Liver (tissue), 9 donors: ENCODE measurements around the gene DIP2C. TPM values are rescaled to one million over a fixed set of nuclear protein-coding genes. Genes with fewer than 3 reads are reported as not detected.

Experiments used
- DNase-seq: peaks from one replicate; pipeline ENCODE4 v3.0.0-alpha.2; 2017; ENCODE audit warnings: low spot score
- H3K27ac ChIP-seq, 2 donors: one replicate each; pipeline ENCODE4 v1.7.0; 2013; ENCODE audit warnings: inconsistent platforms in 2 of 2, low read length in 2 of 2, control low read depth in 1 of 2, low read depth in 1 of 2, mild to moderate bottlenecking in 1 of 2
- H3K27me3 ChIP-seq, 4 donors: one replicate each; pipeline versions ENCODE4 v1.6.1 to v1.7.0; 2013; ENCODE audit warnings: low read length in 3 of 4, inconsistent platforms in 1 of 4, mild to moderate bottlenecking in 1 of 4, moderate library complexity in 1 of 4; ENCODE audit not compliant: control insufficient read depth in 4 of 4, insufficient read depth in 4 of 4
- H3K36me3 ChIP-seq, 4 donors: one replicate each; pipeline versions ENCODE4 v1.6.1 to v1.7.0; 2013; ENCODE audit warnings: low read length in 3 of 4, mild to moderate bottlenecking in 3 of 4, low read depth in 1 of 4, moderate library complexity in 1 of 4; ENCODE audit not compliant: control insufficient read depth in 4 of 4, insufficient read depth in 3 of 4
- H3K4me1 ChIP-seq, 4 donors: one replicate each; pipeline versions ENCODE4 v1.6.1 to v1.7.0; 2013; ENCODE audit warnings: low read length in 3 of 4, mild to moderate bottlenecking in 3 of 4, moderate library complexity in 1 of 4; ENCODE audit not compliant: control insufficient read depth in 4 of 4, insufficient read depth in 4 of 4
- H3K4me3 ChIP-seq, 3 donors: one replicate each; pipeline versions ENCODE4 v1.6.1 to v1.7.0; 2013; ENCODE audit warnings: low read length in 3 of 3, control low read depth in 1 of 3, low read depth in 1 of 3, mild to moderate bottlenecking in 1 of 3
- H3K9ac ChIP-seq, 2 donors: one replicate each; pipeline ENCODE4 v1.7.0; 2013; ENCODE audit warnings: low read length in 2 of 2, mild to moderate bottlenecking in 2 of 2, moderate library complexity in 2 of 2, control low read depth in 1 of 2, low read depth in 1 of 2
- H3K9me3 ChIP-seq, 4 donors: one replicate each; pipeline versions ENCODE4 v1.6.1 to v1.7.0; 2013; ENCODE audit warnings: low read length in 3 of 4; ENCODE audit not compliant: control insufficient read depth in 4 of 4
- EGR1 ChIP-seq, 2 donors: IDR thresholded peaks; 2 replicates each; pipeline ENCODE4 v1.6.1; 2016 to 2018; ENCODE audit warnings: antibody characterized with exemption in 2 of 2, low read depth in 2 of 2
- FOXA1 ChIP-seq: IDR thresholded peaks from 2 replicates; pipeline ENCODE4 v1.6.1; 2016; ENCODE audit warnings: antibody characterized with exemption
- FOXA2 ChIP-seq: IDR thresholded peaks from 2 replicates; pipeline ENCODE4 v1.6.1; 2016; ENCODE audit warnings: antibody characterized with exemption
- GABPA ChIP-seq, 2 donors: IDR thresholded peaks in 1 of 2; conservative IDR thresholded peaks in 1 of 2; 2 replicates each; pipeline ENCODE4 v1.6.1; 2016; ENCODE audit warnings: antibody characterized with exemption in 2 of 2, mild to moderate bottlenecking in 1 of 2, moderate library complexity in 1 of 2
- HNF4A ChIP-seq, 2 donors: conservative IDR thresholded peaks; 2 replicates each; pipeline ENCODE4 v1.6.1; 2016; ENCODE audit warnings: antibody characterized with exemption in 2 of 2, mild to moderate bottlenecking in 2 of 2
- HNF4G ChIP-seq: IDR thresholded peaks from 2 replicates; pipeline ENCODE4 v1.6.1; 2016; ENCODE audit warnings: antibody characterized with exemption
- JUND ChIP-seq, 2 donors: IDR thresholded peaks; 2 replicates each; pipeline ENCODE4 v1.6.1; 2016; ENCODE audit warnings: antibody characterized with exemption in 2 of 2
- NR2F2 ChIP-seq: IDR thresholded peaks from 2 replicates; pipeline ENCODE4 v1.6.1; 2016; ENCODE audit warnings: antibody characterized with exemption
- RAD21 ChIP-seq, 2 donors: IDR thresholded peaks; 2 replicates each; pipeline ENCODE4 v1.6.1; 2016; ENCODE audit warnings: antibody characterized with exemption in 2 of 2, mild to moderate bottlenecking in 2 of 2
- RXRA ChIP-seq, 2 donors: IDR thresholded peaks; 2 replicates each; pipeline ENCODE4 v1.6.1; 2017 to 2018; ENCODE audit warnings: antibody characterized with exemption in 2 of 2, mild to moderate bottlenecking in 1 of 2
- SP1 ChIP-seq: IDR thresholded peaks from 2 replicates; pipeline ENCODE4 v1.6.1; 2018; ENCODE audit warnings: antibody characterized with exemption, mild to moderate bottlenecking
- TAF1 ChIP-seq: conservative IDR thresholded peaks from 2 replicates; pipeline ENCODE4 v1.6.1; 2016; ENCODE audit warnings: antibody characterized with exemption, mild to moderate bottlenecking
- YY1 ChIP-seq: IDR thresholded peaks from 2 replicates; pipeline ENCODE4 v1.6.1; 2016; ENCODE audit warnings: antibody characterized with exemption, mild to moderate bottlenecking
- WGBS: extraction: QIAGEN DNeasy Blood & Tissue Kit; methylation state at CpG from one replicate; pipeline ENCODE4 v1.1.7; 2013; 5-methylcytosine and 5-hydroxymethylcytosine counted together
- polyA plus RNA-seq, 2 donors: library from polyadenylated mRNA; stranded (reverse) in 1 of 2; unstranded in 1 of 2; fragments of 200-250 nt in 1 of 2; fragments of >200 nt in 1 of 2; fragmentation: Nextera tagmentation in 1 of 2; extraction: Ambion mirVana in 1 of 2; gene quantifications; one replicate each; pipeline versions ENCODE4 v1.2.1 to v1.2.3, GENCODE V29; 2013 to 2015
- total RNA-seq, 2 donors: library from RNA; depleted of rRNA; stranded (reverse); fragments of >200 nt; gene quantifications; one replicate each; pipeline ENCODE4 v1.2.3, GENCODE V29; 2014
- TF ChIP-seq, protein P1 (sequence below): IDR thresholded peaks from 2 replicates; pipeline ENCODE4 v1.6.1; 2016; ENCODE audit warnings: antibody characterized with exemption
- TF ChIP-seq, protein P2 (sequence below): IDR thresholded peaks from 2 replicates; pipeline ENCODE4 v1.6.1; 2016; ENCODE audit warnings: antibody characterized with exemption
- TF ChIP-seq, protein P3 (sequence below): IDR thresholded peaks from 2 replicates; pipeline ENCODE4 v1.6.1; 2016; ENCODE audit warnings: antibody characterized with exemption
- TF ChIP-seq, protein P4 (sequence below): fragments of 150-350 bp; IDR thresholded peaks from 2 replicates; pipeline ENCODE4 v1.5.1; 2017; ENCODE audit warnings: improper control_type of control experiment, low read depth, low read length; ENCODE audit not compliant: missing input control
- TF ChIP-seq, protein P5 (sequence below): IDR thresholded peaks from 2 replicates; pipeline ENCODE4 v1.6.1; 2016; ENCODE audit warnings: antibody characterized with exemption, mild to moderate bottlenecking
- donor health status: healthy.
- donor health status: healthy.
- donor health status: healthy.
- donor health status: healthy.
- donor health status: healthy.

DIP2C gene
- total and polyA plus RNA-seq, 4 donors = 4.2 to 12.2 (median 5.7) TPM

DNA sequence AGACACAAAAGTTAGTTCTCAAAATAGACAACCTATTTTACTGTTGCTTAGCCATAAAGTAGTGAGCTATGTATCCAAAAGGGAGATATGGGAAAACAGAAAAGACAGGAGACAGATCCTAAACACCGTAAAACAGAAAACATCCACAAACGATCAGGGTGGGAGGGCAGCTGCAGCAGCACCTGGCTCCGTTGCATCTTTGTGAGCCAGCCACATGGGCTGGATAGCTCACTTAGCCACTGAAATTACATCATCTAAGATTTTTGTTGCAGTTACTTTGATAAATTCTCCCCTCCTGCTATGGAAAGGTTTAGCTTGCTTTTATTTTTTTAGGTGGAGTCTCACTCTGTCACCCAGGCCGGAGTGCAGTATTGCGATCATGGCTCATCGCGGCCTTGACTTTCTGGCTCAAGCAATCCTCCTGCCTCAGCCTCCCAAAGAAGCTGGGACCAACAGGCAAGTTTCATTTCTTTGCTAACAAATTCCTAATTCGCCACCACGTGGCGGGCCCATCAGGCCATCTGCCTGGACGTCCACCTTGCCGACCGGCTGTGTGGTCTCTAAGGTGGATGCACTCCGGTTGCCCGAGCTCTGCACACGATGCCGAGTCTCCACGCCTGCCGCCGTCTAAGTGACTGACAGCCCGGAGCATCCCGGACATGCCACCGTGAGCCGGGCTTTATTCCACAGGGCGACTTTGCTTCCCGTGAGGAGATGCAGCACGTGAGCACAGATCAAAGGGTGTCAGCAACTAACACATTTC, 159.8 kb downstream of the DIP2C start:
- Histone ChIP-seq H3K9ac (no peak overlapping the region), H3K27ac (no peak overlapping the region), H3K36me3 (no peaks in the 10 kb centered on the region), H3K27me3 (no peaks in the 10 kb centered on the region), H3K9me3 (no peaks in the 10 kb centered on the region), H3K4me3 (no peak overlapping the region), H3K4me1 (no peaks in the 10 kb centered on the region)
- no peak for DNase-seq
- 97% methylated on average over 27 of the region's 27 CpGs for WGBS
- TF ChIP-seq HNF4G (no peak), GABPA (IDR thresholded peaks at IDR 0.05 in 1 of 2, conservative IDR thresholded peaks at IDR 0.05 in 1 of 2) (no peak), FOXA2 (no peak), YY1 (no peak), HNF4A (conservative IDR thresholded peaks at IDR 0.05) (no peak), RAD21 (IDR thresholded peaks at IDR 0.05) (no peak)
- TF ChIP-seq, protein P1, sequence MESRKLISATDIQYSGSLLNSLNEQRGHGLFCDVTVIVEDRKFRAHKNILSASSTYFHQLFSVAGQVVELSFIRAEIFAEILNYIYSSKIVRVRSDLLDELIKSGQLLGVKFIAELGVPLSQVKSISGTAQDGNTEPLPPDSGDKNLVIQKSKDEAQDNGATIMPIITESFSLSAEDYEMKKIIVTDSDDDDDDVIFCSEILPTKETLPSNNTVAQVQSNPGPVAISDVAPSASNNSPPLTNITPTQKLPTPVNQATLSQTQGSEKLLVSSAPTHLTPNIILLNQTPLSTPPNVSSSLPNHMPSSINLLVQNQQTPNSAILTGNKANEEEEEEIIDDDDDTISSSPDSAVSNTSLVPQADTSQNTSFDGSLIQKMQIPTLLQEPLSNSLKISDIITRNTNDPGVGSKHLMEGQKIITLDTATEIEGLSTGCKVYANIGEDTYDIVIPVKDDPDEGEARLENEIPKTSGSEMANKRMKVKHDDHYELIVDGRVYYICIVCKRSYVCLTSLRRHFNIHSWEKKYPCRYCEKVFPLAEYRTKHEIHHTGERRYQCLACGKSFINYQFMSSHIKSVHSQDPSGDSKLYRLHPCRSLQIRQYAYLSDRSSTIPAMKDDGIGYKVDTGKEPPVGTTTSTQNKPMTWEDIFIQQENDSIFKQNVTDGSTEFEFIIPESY = no peak

DNA sequence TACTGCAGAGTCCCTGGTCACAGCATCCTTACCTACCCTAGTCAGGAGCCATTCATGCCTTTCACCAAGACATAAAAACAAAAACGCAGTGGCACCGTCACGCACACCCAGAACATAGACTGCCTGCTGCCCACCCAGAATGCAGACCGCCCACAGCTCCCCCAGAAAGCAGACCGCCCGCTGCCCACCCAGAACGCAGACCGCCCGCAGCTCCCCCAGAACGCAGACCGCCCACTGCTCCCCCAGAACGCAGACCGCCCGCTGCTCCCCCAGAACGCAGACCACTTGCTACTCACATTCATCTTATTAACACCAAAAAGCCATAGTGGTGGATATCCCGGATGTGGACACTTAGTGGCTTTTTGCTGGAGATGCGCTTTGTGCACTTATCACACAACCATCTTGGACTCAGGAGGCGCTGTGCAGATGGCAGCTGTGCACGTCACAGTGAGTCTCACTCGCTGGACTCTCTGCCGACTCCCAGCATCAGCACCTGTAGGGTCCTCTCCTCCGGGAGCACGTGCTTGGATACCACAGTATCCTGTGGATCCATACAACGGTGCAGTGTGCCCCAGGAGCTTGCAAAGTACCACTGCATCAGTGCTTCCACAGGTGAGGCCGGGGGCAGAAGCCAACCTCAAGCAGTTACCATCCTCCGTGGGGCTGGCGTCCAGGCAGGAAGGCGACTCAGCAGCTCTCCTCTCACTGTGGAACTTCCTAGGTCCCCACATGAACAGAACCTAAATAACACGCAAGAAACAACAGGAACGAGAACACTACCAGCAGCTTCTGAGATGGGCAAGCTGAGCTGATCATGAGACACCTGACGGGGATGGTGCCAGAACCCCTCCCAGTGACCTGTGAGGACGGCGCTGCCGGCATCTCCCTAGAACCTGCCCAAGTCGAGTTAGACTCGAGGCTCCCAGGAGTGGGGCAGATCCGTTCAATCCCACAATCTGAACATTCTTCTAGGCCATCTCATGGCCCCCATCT, 161.0 kb downstream of the DIP2C start:
- Histone ChIP-seq H3K4me3 (no peak overlapping the region), H3K27ac (no peak overlapping the region), H3K4me1 (no peaks in the 10 kb centered on the region), H3K9ac (no peak overlapping the region), H3K27me3 (no peaks in the 10 kb centered on the region), H3K9me3 (no peaks in the 10 kb centered on the region), H3K36me3 (no peaks in the 10 kb centered on the region)
- DNase-seq = no peak
- WGBS = 95% methylated on average over 37 of the region's 37 CpGs
- TF ChIP-seq GABPA (IDR thresholded peaks at IDR 0.05 in 1 of 2, conservative IDR thresholded peaks at IDR 0.05 in 1 of 2) (no peak), JUND (IDR thresholded peaks at IDR 0.05) (no peak), YY1 (no peak), EGR1 (IDR thresholded peaks at IDR 0.05; ENCODE audit: low read depth in 2 of 2) (no peak), TAF1 (no peak), RAD21 (IDR thresholded peaks at IDR 0.05) (no peak), NR2F2 (no peak), HNF4G (no peak), FOXA1 (no peak), SP1 (no peak), RXRA (IDR thresholded peaks at IDR 0.05) (no peak), HNF4A (conservative IDR thresholded peaks at IDR 0.05) (no peak), FOXA2 (no peak)
- TF ChIP-seq, protein P2, sequence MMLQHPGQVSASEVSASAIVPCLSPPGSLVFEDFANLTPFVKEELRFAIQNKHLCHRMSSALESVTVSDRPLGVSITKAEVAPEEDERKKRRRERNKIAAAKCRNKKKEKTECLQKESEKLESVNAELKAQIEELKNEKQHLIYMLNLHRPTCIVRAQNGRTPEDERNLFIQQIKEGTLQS = no peak
- TF ChIP-seq, protein P3, sequence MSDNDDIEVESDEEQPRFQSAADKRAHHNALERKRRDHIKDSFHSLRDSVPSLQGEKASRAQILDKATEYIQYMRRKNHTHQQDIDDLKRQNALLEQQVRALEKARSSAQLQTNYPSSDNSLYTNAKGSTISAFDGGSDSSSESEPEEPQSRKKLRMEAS = no peak
- TF ChIP-seq, protein P4, sequence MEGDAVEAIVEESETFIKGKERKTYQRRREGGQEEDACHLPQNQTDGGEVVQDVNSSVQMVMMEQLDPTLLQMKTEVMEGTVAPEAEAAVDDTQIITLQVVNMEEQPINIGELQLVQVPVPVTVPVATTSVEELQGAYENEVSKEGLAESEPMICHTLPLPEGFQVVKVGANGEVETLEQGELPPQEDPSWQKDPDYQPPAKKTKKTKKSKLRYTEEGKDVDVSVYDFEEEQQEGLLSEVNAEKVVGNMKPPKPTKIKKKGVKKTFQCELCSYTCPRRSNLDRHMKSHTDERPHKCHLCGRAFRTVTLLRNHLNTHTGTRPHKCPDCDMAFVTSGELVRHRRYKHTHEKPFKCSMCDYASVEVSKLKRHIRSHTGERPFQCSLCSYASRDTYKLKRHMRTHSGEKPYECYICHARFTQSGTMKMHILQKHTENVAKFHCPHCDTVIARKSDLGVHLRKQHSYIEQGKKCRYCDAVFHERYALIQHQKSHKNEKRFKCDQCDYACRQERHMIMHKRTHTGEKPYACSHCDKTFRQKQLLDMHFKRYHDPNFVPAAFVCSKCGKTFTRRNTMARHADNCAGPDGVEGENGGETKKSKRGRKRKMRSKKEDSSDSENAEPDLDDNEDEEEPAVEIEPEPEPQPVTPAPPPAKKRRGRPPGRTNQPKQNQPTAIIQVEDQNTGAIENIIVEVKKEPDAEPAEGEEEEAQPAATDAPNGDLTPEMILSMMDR = no peak
- TF ChIP-seq, protein P1 = no peak
- TF ChIP-seq, protein P5, sequence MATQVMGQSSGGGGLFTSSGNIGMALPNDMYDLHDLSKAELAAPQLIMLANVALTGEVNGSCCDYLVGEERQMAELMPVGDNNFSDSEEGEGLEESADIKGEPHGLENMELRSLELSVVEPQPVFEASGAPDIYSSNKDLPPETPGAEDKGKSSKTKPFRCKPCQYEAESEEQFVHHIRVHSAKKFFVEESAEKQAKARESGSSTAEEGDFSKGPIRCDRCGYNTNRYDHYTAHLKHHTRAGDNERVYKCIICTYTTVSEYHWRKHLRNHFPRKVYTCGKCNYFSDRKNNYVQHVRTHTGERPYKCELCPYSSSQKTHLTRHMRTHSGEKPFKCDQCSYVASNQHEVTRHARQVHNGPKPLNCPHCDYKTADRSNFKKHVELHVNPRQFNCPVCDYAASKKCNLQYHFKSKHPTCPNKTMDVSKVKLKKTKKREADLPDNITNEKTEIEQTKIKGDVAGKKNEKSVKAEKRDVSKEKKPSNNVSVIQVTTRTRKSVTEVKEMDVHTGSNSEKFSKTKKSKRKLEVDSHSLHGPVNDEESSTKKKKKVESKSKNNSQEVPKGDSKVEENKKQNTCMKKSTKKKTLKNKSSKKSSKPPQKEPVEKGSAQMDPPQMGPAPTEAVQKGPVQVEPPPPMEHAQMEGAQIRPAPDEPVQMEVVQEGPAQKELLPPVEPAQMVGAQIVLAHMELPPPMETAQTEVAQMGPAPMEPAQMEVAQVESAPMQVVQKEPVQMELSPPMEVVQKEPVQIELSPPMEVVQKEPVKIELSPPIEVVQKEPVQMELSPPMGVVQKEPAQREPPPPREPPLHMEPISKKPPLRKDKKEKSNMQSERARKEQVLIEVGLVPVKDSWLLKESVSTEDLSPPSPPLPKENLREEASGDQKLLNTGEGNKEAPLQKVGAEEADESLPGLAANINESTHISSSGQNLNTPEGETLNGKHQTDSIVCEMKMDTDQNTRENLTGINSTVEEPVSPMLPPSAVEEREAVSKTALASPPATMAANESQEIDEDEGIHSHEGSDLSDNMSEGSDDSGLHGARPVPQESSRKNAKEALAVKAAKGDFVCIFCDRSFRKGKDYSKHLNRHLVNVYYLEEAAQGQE = no peak
